GM21390 (cell line): ENCODE results near the gene ADRB1.

Experiments
- ATAC-seq: cut with Tn5 transposase; IDR thresholded peaks from one replicate; pipeline ENCODE4 v1.9.1; 2021; ENCODE audit not compliant: unreplicated experiment

Gene ADRB1

DNA sequence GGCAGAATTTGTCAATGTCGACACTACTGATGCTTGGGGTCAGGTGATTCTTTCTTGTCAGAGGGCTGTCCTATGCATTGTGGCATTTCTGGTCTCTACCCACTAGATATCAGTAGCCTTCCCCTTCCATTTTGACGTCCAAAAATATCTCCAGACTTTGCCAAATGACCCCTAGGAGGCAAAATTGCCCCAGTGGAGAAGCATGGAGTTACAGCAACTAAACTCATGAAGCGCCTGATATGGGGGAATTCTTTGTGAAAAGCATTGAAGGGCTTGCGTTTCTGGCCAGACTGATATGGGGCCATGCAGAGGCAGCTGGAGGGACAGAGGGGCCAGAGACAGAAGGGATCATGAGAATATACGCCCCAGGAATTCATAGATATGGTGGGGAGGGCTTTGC, 43.6 kb downstream of the ADRB1 start:
- ATAC-seq: no peak

DNA sequence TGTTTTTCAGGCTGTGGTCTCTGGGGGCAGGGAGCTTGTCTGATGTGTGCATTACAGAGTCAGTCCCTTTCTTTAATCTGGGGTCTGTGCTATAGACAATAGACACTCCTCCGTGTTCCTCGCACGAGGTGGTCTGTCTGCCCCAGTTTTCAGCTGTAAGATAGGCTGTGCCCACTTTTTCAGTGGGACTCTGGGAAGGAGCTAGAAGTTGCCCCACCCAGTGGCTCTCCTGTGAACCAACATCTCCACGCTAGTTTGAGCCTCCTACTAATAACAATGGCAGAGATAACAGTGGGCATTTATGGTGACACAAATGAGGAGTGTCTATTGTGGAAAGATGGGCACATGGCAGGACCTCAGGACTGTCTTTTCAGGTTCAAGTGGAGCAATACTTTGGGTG, 44.0 kb downstream of the ADRB1 start:
- no peak for ATAC-seq

DNA sequence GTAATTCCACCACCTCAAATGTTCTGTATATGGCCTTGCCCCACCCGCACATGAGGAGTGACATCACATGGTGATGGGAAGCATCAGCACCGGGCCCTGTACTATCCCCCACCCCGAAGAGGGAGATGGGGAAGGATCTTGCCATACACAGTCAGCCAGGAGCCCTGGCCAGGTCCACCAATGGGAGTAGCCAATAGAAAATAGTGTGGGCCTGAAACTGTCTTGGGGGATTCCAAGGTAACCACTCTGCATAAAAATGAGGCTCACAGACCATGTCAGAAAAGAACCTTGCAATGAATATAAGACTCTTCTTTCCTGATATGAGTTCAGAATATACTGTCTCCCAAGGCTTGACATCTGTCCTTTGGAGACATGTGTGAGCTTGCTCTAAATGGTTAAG, 51.1 kb downstream of the ADRB1 start:
- no peak for ATAC-seq

DNA sequence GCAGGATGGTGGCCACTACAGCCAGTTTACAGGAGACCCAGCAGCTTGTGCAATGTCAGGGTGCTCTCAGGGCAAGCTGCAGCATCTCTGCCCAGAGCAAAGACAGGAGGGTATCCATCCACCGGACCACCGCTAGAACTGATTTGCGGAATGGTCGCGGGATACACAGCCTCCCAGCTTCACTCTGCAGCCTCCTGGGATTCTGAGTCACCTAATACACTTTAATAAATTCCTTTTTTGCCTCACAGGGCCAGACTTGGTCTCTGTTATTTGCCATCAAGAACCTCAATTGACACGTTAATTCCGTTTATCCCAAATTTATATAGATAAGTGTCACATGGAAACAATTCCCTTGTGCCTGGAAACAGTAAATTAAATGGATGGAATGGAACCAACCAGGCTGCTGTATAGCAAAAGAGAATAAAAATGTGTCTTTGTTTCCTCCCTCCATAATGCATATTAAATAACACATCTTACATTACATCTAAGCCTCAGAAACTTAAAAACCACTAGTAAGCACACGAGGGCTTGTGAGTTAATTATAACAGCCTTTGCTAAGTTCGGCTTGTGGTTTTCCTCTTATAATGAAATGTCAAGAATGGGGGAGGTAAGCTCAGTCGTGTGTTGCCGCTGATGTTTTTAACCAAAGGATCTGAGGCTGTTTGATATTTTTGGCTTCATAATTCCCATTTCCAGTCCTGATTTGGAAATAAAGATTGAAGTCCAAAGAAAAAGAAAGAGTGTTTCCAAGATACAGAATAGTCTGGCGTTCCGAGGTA, 52.1 kb downstream of the ADRB1 start:
- ATAC-seq: peak; percentile 52
